Duodenal mucosa (tissue), 2 donors: ENCODE data around the gene OXER1.

Experiments
- H3K27ac ChIP-seq: one replicate; pipeline ENCODE4 v1.7.0; 2013; ENCODE audit warnings: low read depth, low read length
- H3K27me3 ChIP-seq, 2 donors: one replicate each; pipeline ENCODE4 v1.7.0; 2013; ENCODE audit warnings: low read length in 2 of 2, control low read depth in 1 of 2; ENCODE audit not compliant: insufficient read depth in 2 of 2, control insufficient read depth in 1 of 2
- H3K36me3 ChIP-seq, 2 donors: one replicate each; pipeline ENCODE4 v1.7.0; 2013; ENCODE audit warnings: low read length in 2 of 2, control low read depth in 1 of 2; ENCODE audit not compliant: insufficient read depth in 2 of 2, control insufficient read depth in 1 of 2
- H3K4me1 ChIP-seq, 2 donors: one replicate each; pipeline ENCODE4 v1.7.0; 2013; ENCODE audit warnings: low read length in 2 of 2, control low read depth in 1 of 2; ENCODE audit not compliant: insufficient read depth in 2 of 2, control insufficient read depth in 1 of 2
- H3K4me3 ChIP-seq, 2 donors: one replicate each; pipeline ENCODE4 v1.7.0; 2013; ENCODE audit warnings: low read length in 2 of 2, low read depth in 1 of 2
- H3K9ac ChIP-seq, 2 donors: one replicate each; pipeline ENCODE4 v1.7.0; 2013; ENCODE audit warnings: low read length in 2 of 2, low read depth in 1 of 2
- H3K9me3 ChIP-seq, 2 donors: one replicate each; pipeline ENCODE4 v1.7.0; 2013; ENCODE audit warnings: low read length in 2 of 2, control low read depth in 1 of 2; ENCODE audit not compliant: control insufficient read depth in 1 of 2

The OXER1 gene

DNA sequence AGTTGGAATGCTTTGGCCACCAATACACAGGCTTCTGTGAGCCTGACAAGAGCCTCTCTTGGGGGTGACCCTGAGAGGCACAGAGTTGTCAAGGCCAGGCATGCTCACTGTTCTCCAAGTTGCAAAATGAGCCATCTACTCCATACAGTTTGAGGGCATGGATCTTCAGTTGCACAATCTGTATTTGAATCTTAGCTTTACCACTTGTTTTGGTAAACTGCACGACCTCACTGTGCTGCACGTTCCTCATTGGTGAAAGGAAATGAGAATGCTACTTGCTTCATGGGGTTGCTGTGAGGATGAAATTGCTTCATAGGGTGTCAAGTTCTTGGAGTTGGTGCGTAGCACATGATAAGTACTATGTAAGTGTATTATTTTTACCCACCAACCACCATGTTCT, 40.4 kb upstream of the OXER1 start:
- Histone ChIP-seq H3K9ac (no peak overlapping the region), H3K4me1 (peaks cover 6 to 14% of the 10 kb centered on the region in 2 donors), H3K27ac (no peak overlapping the region), H3K36me3 (no peaks in the 10 kb centered on the region), H3K4me3 (no peak overlapping the region), H3K27me3 (peaks cover 0 to 3% of the 10 kb centered on the region in 2 donors), H3K9me3 (no peaks in the 10 kb centered on the region)

DNA sequence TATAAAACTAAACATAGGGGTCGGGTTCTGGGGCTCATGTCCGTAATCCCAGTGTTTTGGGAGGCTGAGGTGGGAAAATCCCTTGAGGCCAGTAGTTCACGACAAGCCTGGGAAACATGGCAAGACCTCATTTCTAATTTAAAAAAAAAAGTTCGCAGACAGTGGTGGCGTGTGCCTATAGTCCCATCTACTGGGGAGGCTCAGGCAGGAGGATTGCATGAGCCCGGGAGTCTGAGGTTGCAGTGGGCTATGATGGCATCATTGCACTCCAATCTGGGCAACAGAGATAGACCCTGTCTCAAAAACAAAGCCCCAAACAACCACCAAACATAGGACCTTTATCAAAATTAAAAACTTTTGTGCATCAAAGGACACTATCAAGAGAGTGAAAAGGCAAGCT, 38.2 kb upstream of the OXER1 start:
- Histone ChIP-seq H3K9me3 (no peaks in the 10 kb centered on the region), H3K4me3 (no peak overlapping the region), H3K27ac (no peak overlapping the region), H3K9ac (no peak overlapping the region), H3K36me3 (peaks cover 0 to 2% of the 10 kb centered on the region in 2 donors), H3K27me3 (peaks cover 0 to 3% of the 10 kb centered on the region in 2 donors), H3K4me1 (peaks cover 0 to 10% of the 10 kb centered on the region in 2 donors)

DNA sequence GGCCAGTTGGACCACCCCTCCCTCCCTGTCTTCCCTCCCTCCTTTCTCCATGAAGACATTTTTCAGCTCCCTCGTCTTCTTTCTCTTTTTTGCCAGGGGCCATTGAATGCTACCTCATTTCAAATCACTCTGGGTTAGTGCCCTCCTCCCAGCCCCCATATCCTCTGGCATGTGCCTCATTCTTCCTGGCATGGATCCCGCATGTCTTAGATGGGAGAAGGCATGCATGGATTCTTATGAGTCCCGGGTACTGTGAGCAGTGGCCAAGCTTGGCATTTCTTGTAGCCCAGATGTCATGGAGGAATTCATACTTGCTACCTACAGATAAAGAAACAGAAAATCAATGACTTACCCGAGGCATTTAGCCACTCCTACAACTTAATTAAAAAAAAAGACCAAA, 37.4 kb upstream of the OXER1 start:
- no peak overlapping the region for H3K27ac ChIP-seq
- H3K4me1 ChIP-seq = peaks cover 0 to 11% of the 10 kb centered on the region in 2 donors
- H3K36me3 ChIP-seq = peaks cover 0 to 3% of the 10 kb centered on the region in 2 donors
- peaks cover 0 to 3% of the 10 kb centered on the region in 2 donors for H3K27me3 ChIP-seq
- H3K9ac ChIP-seq = no peak overlapping the region
- no peak overlapping the region for H3K4me3 ChIP-seq
- H3K9me3 ChIP-seq = no peaks in the 10 kb centered on the region

DNA sequence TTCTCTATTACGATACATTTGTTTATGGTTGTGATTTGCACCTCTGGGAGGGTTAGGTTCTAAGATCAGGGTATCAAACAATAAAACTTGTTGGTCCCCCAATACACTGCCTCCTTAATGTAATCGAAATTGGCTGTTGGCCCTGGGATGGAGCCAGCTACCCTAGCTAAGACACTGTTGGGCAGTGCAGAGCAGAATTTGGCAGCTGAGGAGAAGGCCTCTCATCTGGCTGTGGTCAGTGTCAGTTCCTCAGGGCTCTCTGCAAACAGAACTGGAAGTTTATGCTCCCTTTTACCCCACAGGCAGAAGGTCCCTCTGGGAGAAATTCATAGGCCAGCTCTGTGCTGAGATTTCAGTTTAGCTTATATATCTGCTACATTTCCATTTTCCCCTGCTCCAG, 37.0 kb upstream of the OXER1 start:
- Histone ChIP-seq H3K9ac (no peak overlapping the region), H3K4me1 (peaks cover under 1 to 11% of the 10 kb centered on the region in 2 donors), H3K36me3 (peaks cover 0 to 3% of the 10 kb centered on the region in 2 donors), H3K27me3 (peaks cover 0 to 3% of the 10 kb centered on the region in 2 donors), H3K27ac (no peak overlapping the region), H3K4me3 (no peak overlapping the region), H3K9me3 (no peaks in the 10 kb centered on the region)

DNA sequence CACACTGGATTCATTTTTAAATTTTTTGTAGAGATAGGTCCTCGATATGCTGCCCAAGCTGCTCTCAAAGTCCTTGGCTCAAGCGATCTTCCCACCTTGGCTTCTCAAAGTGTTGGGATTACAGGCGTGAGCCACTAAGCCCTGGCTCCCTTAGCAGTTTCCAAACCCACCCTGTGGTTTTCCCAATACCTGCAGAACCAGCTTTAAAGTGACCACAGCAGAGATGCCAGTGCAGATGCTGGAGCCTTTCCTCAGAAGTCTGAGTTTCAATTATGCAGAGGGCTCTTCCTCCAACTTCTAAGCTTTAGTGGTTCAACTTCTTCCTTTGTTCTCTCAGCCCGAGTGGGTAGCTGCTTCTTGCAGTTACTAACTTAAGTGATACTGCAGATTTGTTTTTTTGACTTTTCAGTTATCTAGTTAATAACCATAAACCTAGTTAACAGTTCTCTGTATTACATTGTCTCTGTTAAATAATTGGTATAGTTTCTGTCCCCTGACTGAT, 36.6 kb upstream of the OXER1 start:
- Histone ChIP-seq H3K4me3 (no peak overlapping the region), H3K9me3 (no peaks in the 10 kb centered on the region), H3K36me3 (peaks cover 0 to 3% of the 10 kb centered on the region in 2 donors), H3K9ac (no peak overlapping the region), H3K27me3 (peaks cover 0 to 2% of the 10 kb centered on the region in 2 donors), H3K4me1 (peaks cover 3 to 15% of the 10 kb centered on the region in 2 donors), H3K27ac (no peak overlapping the region)

DNA sequence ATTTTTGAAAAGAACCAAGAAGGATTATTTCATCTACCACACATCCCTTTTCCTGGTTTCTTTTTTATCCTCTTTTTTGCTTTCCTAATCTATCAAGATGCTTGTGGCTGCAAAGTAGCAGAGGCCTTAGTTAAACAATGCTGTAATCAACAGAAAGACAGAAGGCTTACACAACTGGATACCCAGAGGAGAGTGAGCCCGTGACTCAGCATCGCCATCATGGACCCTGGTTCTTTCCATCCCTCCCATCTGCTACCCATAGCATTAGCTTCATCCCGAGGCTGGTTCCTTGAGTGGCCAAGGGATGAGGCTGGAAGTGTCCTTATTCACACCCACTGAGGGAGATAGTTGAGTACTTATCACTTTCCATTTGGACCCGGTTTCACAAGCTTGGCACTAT, 35.9 kb upstream of the OXER1 start:
- H3K27me3 ChIP-seq = no peaks in the 10 kb centered on the region
- peaks cover 5 to 19% of the 10 kb centered on the region in 2 donors for H3K4me1 ChIP-seq
- no peak overlapping the region for H3K9ac ChIP-seq
- no peak overlapping the region for H3K4me3 ChIP-seq
- H3K9me3 ChIP-seq = no peaks in the 10 kb centered on the region
- H3K36me3 ChIP-seq = peaks cover 0 to 3% of the 10 kb centered on the region in 2 donors
- H3K27ac ChIP-seq = no peak overlapping the region

DNA sequence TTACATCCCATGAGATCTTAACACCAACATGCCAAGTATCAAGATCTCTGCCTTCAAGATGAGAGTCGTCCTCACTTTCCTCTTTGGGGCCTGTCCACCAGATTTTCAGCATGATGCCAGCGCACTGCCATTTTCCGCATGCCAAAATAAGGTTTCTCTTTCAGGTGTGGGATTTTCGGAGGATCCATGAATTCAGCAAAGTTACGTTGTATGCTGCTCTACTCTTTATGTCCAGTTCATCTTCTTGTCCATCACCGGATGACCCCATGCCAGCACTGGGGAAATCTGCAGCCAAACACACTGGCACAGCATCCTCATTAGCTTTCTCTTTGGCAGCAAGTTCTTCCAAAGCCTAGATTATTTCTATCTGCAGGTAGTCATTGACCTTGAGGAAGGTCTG, 33.3 kb upstream of the OXER1 start:
- H3K27ac ChIP-seq = no peak overlapping the region
- H3K9me3 ChIP-seq = no peaks in the 10 kb centered on the region

DNA sequence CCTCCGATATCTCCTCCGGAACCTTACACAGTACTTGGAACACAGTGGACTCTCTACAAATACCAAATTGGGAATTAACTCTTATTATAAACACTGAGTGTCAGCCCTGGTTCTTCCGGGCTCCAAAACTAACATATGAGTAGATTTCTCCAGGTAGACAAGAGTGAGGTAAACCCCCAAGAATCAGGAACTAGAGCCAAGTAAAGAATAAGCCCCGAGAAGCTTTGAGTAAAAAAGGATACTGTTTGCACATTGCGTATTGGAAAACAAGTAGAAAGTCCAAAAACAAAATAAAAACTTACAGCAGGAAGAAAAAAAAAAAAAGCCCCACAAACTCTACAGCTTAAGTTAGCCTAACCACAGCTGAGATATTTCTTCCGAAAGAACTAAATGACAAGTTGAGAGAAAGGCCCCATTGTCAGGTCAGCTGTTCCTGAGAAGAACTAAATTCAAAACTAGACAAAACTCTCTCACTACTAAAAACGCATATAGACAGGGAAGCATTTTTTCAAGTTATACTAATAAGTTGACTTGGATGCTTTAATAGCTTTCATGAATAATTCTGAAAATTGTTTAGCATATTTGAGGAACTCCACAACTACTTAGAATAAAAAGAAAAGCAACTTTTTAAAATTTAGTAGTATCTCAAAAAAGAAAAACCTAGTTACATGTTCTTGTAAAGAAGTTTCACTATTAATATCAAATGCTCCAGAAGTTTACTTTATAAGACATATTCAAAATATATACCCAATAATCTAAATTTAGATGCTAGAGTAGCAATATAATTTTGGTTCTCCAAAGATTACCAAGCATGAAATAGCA, 32.7 kb upstream of the OXER1 start:
- peak overlapping the region in 1 of 2 donors; percentile 22 for H3K9ac ChIP-seq
- no peak overlapping the region for H3K4me3 ChIP-seq
- H3K4me1 ChIP-seq = peaks cover 11 to 24% of the 10 kb centered on the region in 2 donors
- no peaks in the 10 kb centered on the region for H3K9me3 ChIP-seq
- H3K27ac ChIP-seq = no peak overlapping the region
- no peaks in the 10 kb centered on the region for H3K27me3 ChIP-seq
- peaks cover 0 to 3% of the 10 kb centered on the region in 2 donors for H3K36me3 ChIP-seq

More for the DNA sequence above, 33.3 kb upstream of the OXER1 start:
- Histone ChIP-seq H3K27me3 (no peaks in the 10 kb centered on the region), H3K4me3 (no peak overlapping the region), H3K36me3 (peaks cover 0 to 3% of the 10 kb centered on the region in 2 donors), H3K4me1 (peaks cover 8 to 19% of the 10 kb centered on the region in 2 donors), H3K9ac (peak overlapping the region in 1 of 2 donors; percentile 22)

DNA sequence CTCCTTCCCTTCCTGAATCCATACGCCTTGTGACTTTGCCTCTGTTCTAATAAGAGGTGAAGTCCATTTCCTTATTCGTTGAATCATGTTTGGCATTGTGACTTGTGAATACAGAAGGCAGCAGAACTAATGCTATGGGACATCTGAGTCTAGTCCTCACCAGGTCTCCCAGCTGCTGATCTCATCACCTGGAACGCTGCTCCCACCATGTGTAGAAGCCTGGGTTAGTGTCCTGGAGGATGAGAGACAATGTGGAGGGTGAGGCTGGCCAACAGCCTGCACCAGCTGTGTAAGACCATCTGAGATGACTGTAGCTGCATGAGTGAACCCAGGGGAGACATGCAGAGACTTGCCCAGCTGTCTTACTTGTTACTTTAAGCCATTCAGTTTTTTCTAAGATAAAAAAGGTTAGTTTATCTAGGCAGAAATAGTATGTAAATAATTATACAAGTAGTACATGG, 31.9 kb upstream of the OXER1 start:
- no peak overlapping the region for H3K27ac ChIP-seq

DNA sequence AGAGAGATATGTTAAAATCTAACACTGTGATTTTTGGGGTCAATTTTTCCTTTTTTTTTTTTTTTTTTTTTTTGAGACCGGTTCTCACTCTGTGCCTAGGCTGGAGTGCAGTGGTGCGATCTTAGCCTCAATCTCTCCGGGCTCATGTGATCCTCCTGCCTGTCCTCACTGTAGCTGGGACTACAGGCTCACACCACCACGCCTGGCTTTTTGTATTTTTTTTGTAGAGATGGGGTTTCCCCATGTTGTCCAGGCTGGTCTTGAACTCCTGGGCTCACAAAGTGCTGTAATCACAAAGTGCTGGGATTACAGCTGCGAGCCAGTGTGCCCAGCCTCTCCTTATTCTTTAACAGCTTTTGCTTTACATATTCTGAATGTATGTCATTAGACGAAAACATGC, 31.3 kb upstream of the OXER1 start:
- peaks cover 0 to 3% of the 10 kb centered on the region in 2 donors for H3K36me3 ChIP-seq
- H3K27me3 ChIP-seq = no peaks in the 10 kb centered on the region
- no peak overlapping the region for H3K27ac ChIP-seq
- H3K4me3 ChIP-seq = peak overlapping the region in 1 of 2 donors; percentile 34
- H3K9me3 ChIP-seq = no peaks in the 10 kb centered on the region
- peak overlapping the region in 1 of 2 donors; percentile 38 for H3K9ac ChIP-seq
- peaks cover 19 to 26% of the 10 kb centered on the region in 2 donors for H3K4me1 ChIP-seq

More for the DNA sequence above, 31.9 kb upstream of the OXER1 start:
- peaks cover 0 to 3% of the 10 kb centered on the region in 2 donors for H3K36me3 ChIP-seq
- H3K9me3 ChIP-seq = no peaks in the 10 kb centered on the region
- H3K4me3 ChIP-seq = no peak overlapping the region
- no peak overlapping the region for H3K9ac ChIP-seq
- H3K27me3 ChIP-seq = no peaks in the 10 kb centered on the region
- peaks cover 18 to 23% of the 10 kb centered on the region in 2 donors for H3K4me1 ChIP-seq
